Esophagus muscularis mucosa (tissue), 3 donors: Measurements from ENCODE around the gene MST1R.

ENCODE experiments used
- POLR2A ChIP-seq: fragments of 450-650 bp; IDR thresholded peaks from one replicate; pipeline ENCODE4 v1.6.1; 2017; ENCODE audit warnings: antibody characterized with exemption, moderate library complexity, mild to moderate bottlenecking, low read depth
- TF ChIP-seq, protein P1 (sequence below), 3 experiments: fragments of 200-600 bp in 2 of 3; fragments of 450-650 bp in 1 of 3; sonication (generic) in 2 of 3; IDR thresholded peaks; one replicate each; pipeline ENCODE4 v1.5.1; 2017 to 2019; ENCODE audit warnings: antibody characterized with exemption in 3 of 3, mild to moderate bottlenecking in 2 of 3, moderate library complexity in 1 of 3

DNA sequence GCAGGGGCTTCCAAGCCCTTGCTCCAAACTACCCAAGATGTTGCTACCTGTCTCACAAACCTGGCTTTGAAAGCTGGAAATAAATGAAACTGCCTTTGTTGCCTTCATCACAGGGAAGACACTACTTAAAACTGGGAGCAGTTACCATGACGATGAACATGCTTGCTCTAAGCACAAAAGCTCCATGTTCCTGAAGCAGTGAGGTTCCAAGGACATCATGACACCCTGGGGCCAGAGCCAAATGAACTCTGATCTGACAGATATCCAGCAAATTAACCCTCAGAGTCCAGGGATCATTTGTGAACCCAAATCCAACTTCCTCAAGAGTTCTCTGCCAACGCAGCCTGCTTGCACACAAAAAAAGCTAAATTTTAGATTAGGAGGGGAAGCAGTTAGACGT lies 58.0 kb downstream of the MST1R start:
- no peak for TF ChIP-seq POLR2A
- TF ChIP-seq, protein P1, sequence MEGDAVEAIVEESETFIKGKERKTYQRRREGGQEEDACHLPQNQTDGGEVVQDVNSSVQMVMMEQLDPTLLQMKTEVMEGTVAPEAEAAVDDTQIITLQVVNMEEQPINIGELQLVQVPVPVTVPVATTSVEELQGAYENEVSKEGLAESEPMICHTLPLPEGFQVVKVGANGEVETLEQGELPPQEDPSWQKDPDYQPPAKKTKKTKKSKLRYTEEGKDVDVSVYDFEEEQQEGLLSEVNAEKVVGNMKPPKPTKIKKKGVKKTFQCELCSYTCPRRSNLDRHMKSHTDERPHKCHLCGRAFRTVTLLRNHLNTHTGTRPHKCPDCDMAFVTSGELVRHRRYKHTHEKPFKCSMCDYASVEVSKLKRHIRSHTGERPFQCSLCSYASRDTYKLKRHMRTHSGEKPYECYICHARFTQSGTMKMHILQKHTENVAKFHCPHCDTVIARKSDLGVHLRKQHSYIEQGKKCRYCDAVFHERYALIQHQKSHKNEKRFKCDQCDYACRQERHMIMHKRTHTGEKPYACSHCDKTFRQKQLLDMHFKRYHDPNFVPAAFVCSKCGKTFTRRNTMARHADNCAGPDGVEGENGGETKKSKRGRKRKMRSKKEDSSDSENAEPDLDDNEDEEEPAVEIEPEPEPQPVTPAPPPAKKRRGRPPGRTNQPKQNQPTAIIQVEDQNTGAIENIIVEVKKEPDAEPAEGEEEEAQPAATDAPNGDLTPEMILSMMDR (IDR thresholded peaks at IDR 0.05): no peak
